GM21423 (cell line): ENCODE data around the gene ATM.
A peak's percentile ranks its signal among the peaks of the same experiment; 100 is the strongest.

Experiments used
- ATAC-seq: cut with Tn5 transposase; IDR thresholded peaks from one replicate; pipeline ENCODE4 v1.9.1; 2021; ENCODE audit warnings: mild to moderate bottlenecking, moderate library complexity; ENCODE audit not compliant: unreplicated experiment

ATM gene

GRCh38 chr11:108218912-108219783 is 3.7 kb upstream of the ATM start:
- ATAC-seq = no peak

GRCh38 chr11:108220721-108221336 is 2.0 kb upstream of the ATM start:
- ATAC-seq = no peak

GRCh38 chr11:108221371-108221770 is 1.5 kb upstream of the ATM start:
- ATAC-seq = no peak

- ATAC-seq = peak; percentile 1
These were observed 825 bp upstream of the ATM start for GRCh38 chr11:108221911-108222573.

GRCh38 chr11:108223348-108224149 is 682 bp downstream of the ATM start:
- ATAC-seq = no peak

- no peak for ATAC-seq
These were observed 1.5 kb downstream of the ATM start for GRCh38 chr11:108224366-108224765.

GRCh38 chr11:108224911-108225786 is 2.3 kb downstream of the ATM start:
- ATAC-seq = no peak

- ATAC-seq = no peak
These were observed 3.2 kb downstream of the ATM start for GRCh38 chr11:108226036-108226435.

GRCh38 chr11:108228251-108228650 is 5.4 kb downstream of the ATM start:
- no peak for ATAC-seq

GRCh38 chr11:108233277-108233945 is 10.5 kb downstream of the ATM start:
- no peak for ATAC-seq

GRCh38 chr11:108235192-108235591 is 12.3 kb downstream of the ATM start:
- no peak for ATAC-seq

GRCh38 chr11:108235633-108236032 is 12.8 kb downstream of the ATM start:
- no peak for ATAC-seq

GRCh38 chr11:108237058-108237481 is 14.2 kb downstream of the ATM start:
- ATAC-seq = peak; percentile 56

- no peak for ATAC-seq
These were observed 16.2 kb downstream of the ATM start for GRCh38 chr11:108239076-108239475.

GRCh38 chr11:108241330-108242037 is 18.6 kb downstream of the ATM start:
- no peak for ATAC-seq

- no peak for ATAC-seq
These were observed 19.6 kb downstream of the ATM start for GRCh38 chr11:108242422-108242821.

GRCh38 chr11:108246308-108246707 is 23.4 kb downstream of the ATM start:
- no peak for ATAC-seq

GRCh38 chr11:108246885-108247284 is 24.0 kb downstream of the ATM start:
- no peak for ATAC-seq

GRCh38 chr11:108253176-108253575 is 30.3 kb downstream of the ATM start:
- ATAC-seq = no peak
